GM19193 (cell line): ENCODE measurements around the gene MMP21.

ENCODE experiments used
- POLR2A ChIP-seq: IDR thresholded peaks from 4 replicates; pipeline ENCODE4 v1.6.1; 2011; ENCODE audit not compliant: insufficient read depth, insufficient read length; ENCODE audit errors: extremely low read depth

MMP21 gene

GRCh38 chr10:125775491-125776106 lies at the start of gene MMP21:
MMP21 (minus strand) TSS chr10:125775821; CDS start chr10:125775821, 0 bp downstream.
- no peak for TF ChIP-seq POLR2A

- no peak for TF ChIP-seq POLR2A
Measured at GRCh38 chr10:125824736-125825135, 49.1 kb upstream of the MMP21 start.

- no peak for TF ChIP-seq POLR2A
Measured at GRCh38 chr10:125823663-125824251, 48.1 kb upstream of the MMP21 start.

GRCh38 chr10:125822878-125823662 lies 47.4 kb upstream of the MMP21 start, which contains the start of the genes BCCIP and UROS:
BCCIP (plus strand) TSS chr10:125823546; CDS start chr10:125823558, 12 bp downstream.
UROS (minus strand) TSS chr10:125823258; CDS start chr10:125816499, 6,759 bp downstream.
- peak; percentile 78 for TF ChIP-seq POLR2A

- no peak for TF ChIP-seq POLR2A
Measured at GRCh38 chr10:125820701-125821100, 45.1 kb upstream of the MMP21 start.

- TF ChIP-seq POLR2A: no peak
Measured at GRCh38 chr10:125817337-125817946, 41.8 kb upstream of the MMP21 start.

GRCh38 chr10:125816548-125816947 lies 40.9 kb upstream of the MMP21 start:
- no peak for TF ChIP-seq POLR2A

GRCh38 chr10:125815764-125816163 lies 40.1 kb upstream of the MMP21 start:
- no peak for TF ChIP-seq POLR2A

- TF ChIP-seq POLR2A: no peak
Measured at GRCh38 chr10:125812128-125812750, 36.6 kb upstream of the MMP21 start.

GRCh38 chr10:125811251-125811650 lies 35.6 kb upstream of the MMP21 start:
- TF ChIP-seq POLR2A: no peak

- no peak for TF ChIP-seq POLR2A
Measured at GRCh38 chr10:125808047-125808446, 32.4 kb upstream of the MMP21 start.

GRCh38 chr10:125802739-125803138 lies 27.1 kb upstream of the MMP21 start:
- no peak for TF ChIP-seq POLR2A

GRCh38 chr10:125802131-125802530 lies 26.5 kb upstream of the MMP21 start:
- no peak for TF ChIP-seq POLR2A

- TF ChIP-seq POLR2A: no peak
Measured at GRCh38 chr10:125801574-125801973, 26.0 kb upstream of the MMP21 start.
